Naive thymus-derived CD4-positive, alpha-beta T cell (primary cell): ENCODE data around the gene TNFAIP8L1. TPM values are rescaled to one million over a fixed set of nuclear protein-coding genes. Genes with fewer than 3 reads are reported as not detected.
"Not testable (repeated sequence)": the region's sequence is repeated elsewhere in the genome, so short reads cannot be mapped to it uniquely, and the experiment has no call there.

Source experiments
- ATAC-seq: fragments of 150-1000 bp; cut with Tn5 transposase; 2 replicates; pipeline ENCODE4 v1.10.0; 2021; ENCODE audit warnings: mild to moderate bottlenecking, moderate library complexity
- CTCF ChIA-PET: fragments of 350-600 bp; sonication (Branson Sonifier 250); formaldehyde crosslinking; loops from one replicate; lab custom pipeline; 2021; ENCODE audit warnings: antibody characterized with exemption; lab: Charles Lee
- POLR2A ChIA-PET: fragments of 350-600 bp; sonication (Branson Sonifier 250); formaldehyde crosslinking; loops from one replicate; lab custom pipeline; 2021; ENCODE audit warnings: antibody characterized with exemption, inconsistent platforms; lab: Charles Lee
- DNase-seq, 9 donors: peaks; one replicate each; pipeline versions ENCODE4 v3.0.0 to v3.0.0-alpha.2; 2020 to 2022; ENCODE audit warnings: mixed read lengths in 1 of 9
- H3K27ac ChIP-seq: one replicate; pipeline ENCODE4 v1.7.0; 2013; ENCODE audit warnings: mild to moderate bottlenecking, low read depth, low read length, moderate library complexity
- H3K27me3 ChIP-seq, 2 donors: one replicate each; pipeline ENCODE4 v1.7.0; 2013; ENCODE audit warnings: low read length in 2 of 2, mild to moderate bottlenecking in 2 of 2, moderate library complexity in 2 of 2; ENCODE audit not compliant: control insufficient read depth in 2 of 2, insufficient read depth in 2 of 2
- H3K36me3 ChIP-seq, 3 experiments: 1 replicate in 2 of 3; 2 replicates in 1 of 3; pipeline ENCODE4 v1.7.0; 2013; ENCODE audit warnings: low read length in 3 of 3, mild to moderate bottlenecking in 3 of 3, moderate library complexity in 1 of 3; ENCODE audit not compliant: insufficient read depth in 3 of 3, control insufficient read depth in 2 of 3
- H3K4me1 ChIP-seq, 2 donors: one replicate each; pipeline ENCODE4 v1.7.0; 2013; ENCODE audit warnings: low read length in 2 of 2, mild to moderate bottlenecking in 2 of 2, moderate library complexity in 1 of 2; ENCODE audit not compliant: control insufficient read depth in 2 of 2, insufficient read depth in 2 of 2
- H3K4me3 ChIP-seq: 2 replicates; pipeline ENCODE4 v1.7.0; 2013; ENCODE audit warnings: mild to moderate bottlenecking, low read length
- H3K9me3 ChIP-seq, 3 experiments: 1 replicate in 2 of 3; 2 replicates in 1 of 3; pipeline ENCODE4 v1.7.0; 2013; ENCODE audit warnings: low read length in 3 of 3; ENCODE audit not compliant: control insufficient read depth in 2 of 3
- H3K27ac Mint-ChIP-seq, 9 donors: one replicate each; pipeline ENCODE4 v1.8.0; 2020 to 2022; ENCODE audit warnings: mixed read lengths in 9 of 9, mild to moderate bottlenecking in 8 of 9, moderate library complexity in 5 of 9, inconsistent platforms in 2 of 9
- H3K27me3 Mint-ChIP-seq, 5 donors: one replicate each; pipeline ENCODE4 v1.8.0; 2021 to 2022; ENCODE audit warnings: mixed read lengths in 5 of 5, mild to moderate bottlenecking in 1 of 5
- H3K36me3 Mint-ChIP-seq, 5 donors: one replicate each; pipeline ENCODE4 v1.8.0; 2020 to 2022; ENCODE audit warnings: mixed read lengths in 5 of 5, mild to moderate bottlenecking in 3 of 5, inconsistent platforms in 1 of 5
- H3K4me1 Mint-ChIP-seq, 7 donors: one replicate each; pipeline ENCODE4 v1.8.0; 2020 to 2022; ENCODE audit warnings: mixed read lengths in 7 of 7, mild to moderate bottlenecking in 3 of 7, inconsistent platforms in 1 of 7
- H3K4me3 Mint-ChIP-seq, 10 donors: one replicate each; pipeline ENCODE4 v1.8.0; 2020 to 2022; ENCODE audit warnings: mild to moderate bottlenecking in 10 of 10, mixed read lengths in 10 of 10, moderate library complexity in 6 of 10, inconsistent platforms in 2 of 10
- H3K9me3 Mint-ChIP-seq, 11 donors: one replicate each; pipeline ENCODE4 v1.8.0; 2020 to 2022; ENCODE audit warnings: mixed read lengths in 11 of 11, mild to moderate bottlenecking in 4 of 11, inconsistent platforms in 1 of 11, moderate library complexity in 1 of 11
- intact Hi-C, 2 donors: fragments of 100-400 bp; cut with micrococcal nuclease; formaldehyde crosslinking; loops; one replicate each; pipeline ENCODE4 v1.15.1; 2023
- polyA plus RNA-seq, 2 donors: library from polyadenylated mRNA; unstranded; fragments of 300-500 nt; fragmentation: Illumina TruSeq; gene quantifications; one replicate each; pipeline ENCODE4 v1.2.3, GENCODE V29; 2021
- total RNA-seq, 6 experiments: library from RNA in 5 of 6; stranded (reverse) in 5 of 6; gene quantifications; 1 replicate in 5 of 6; 2 replicates in 1 of 6; pipeline ENCODE4 v1.2.3 and lab custom pipeline; 2021 to 2026

The TNFAIP8L1 gene
- total and polyA plus RNA-seq, 7 experiments from 2014 or later: 8.0 to 22.4 (median 20.5) TPM

GRCh38 chr19:4594201-4594600 is 45.1 kb upstream of the TNFAIP8L1 start:
- H3K27me3 Mint-ChIP-seq: peaks cover 43 to 56% (median 55%) of the 10 kb centered on the region in 5 donors
- no peak overlapping the region for H3K27ac Mint-ChIP-seq
- intact Hi-C loops: no loop called here
- no peak for ATAC-seq
- H3K36me3 Mint-ChIP-seq: no peaks in the 10 kb centered on the region
- Histone ChIP-seq H3K36me3 (no peaks in the 10 kb centered on the region), H3K27me3 (peaks cover 3 to 10% of the 10 kb centered on the region in 2 donors), H3K4me1 (no peaks in the 10 kb centered on the region), H3K4me3 (no peak overlapping the region), H3K9me3 (no peaks in the 10 kb centered on the region), H3K27ac (no peak overlapping the region)
- peaks cover 5 to 16% (median 13%) of the 10 kb centered on the region in 7 donors for H3K4me1 Mint-ChIP-seq
- H3K9me3 Mint-ChIP-seq: no peaks in the 10 kb centered on the region
- no peak for DNase-seq
- H3K4me3 Mint-ChIP-seq: no peak overlapping the region
- ChIA-PET POLR2A (no interaction called here), CTCF (interaction anchor here (0.6 to 1.1 kb wide), 2 partner anchors 18 to 21 kb away, joined by 3 to 5 read pairs; no protein-coding TSS in a partner anchor)

GRCh38 chr19:4595158-4595557 is 44.2 kb upstream of the TNFAIP8L1 start:
- ChIA-PET POLR2A (interaction anchor here (0.7 kb wide), 1 partner anchor 43 kb away, joined by 6 read pairs; no protein-coding TSS in a partner anchor), CTCF (interaction anchor here (0.6 kb wide), 1 partner anchor 19 kb away, joined by 5 read pairs; no protein-coding TSS in a partner anchor)
- peaks cover 3 to 12% of the 10 kb centered on the region in 2 donors for H3K27me3 ChIP-seq
- H3K27ac Mint-ChIP-seq, intact Hi-C loops, DNase-seq, H3K4me1 ChIP-seq, H3K9me3 ChIP-seq, H3K36me3 Mint-ChIP-seq, H3K4me3 ChIP-seq, ATAC-seq, H3K4me3 Mint-ChIP-seq, H3K27ac ChIP-seq, H3K9me3 Mint-ChIP-seq, H3K36me3 ChIP-seq: not testable (repeated sequence)
- Mint-ChIP-seq H3K4me1 (peaks cover 5 to 18% (median 13%) of the 10 kb centered on the region in 7 donors), H3K27me3 (peaks cover 41 to 58% (median 49%) of the 10 kb centered on the region in 5 donors)

- H3K27me3 Mint-ChIP-seq: peaks cover 30 to 60% (median 39%) of the 10 kb centered on the region in 5 donors
- ATAC-seq: no peak
- H3K27me3 ChIP-seq: peaks cover 3 to 12% of the 10 kb centered on the region in 2 donors
Observed at GRCh38 chr19:4596033-4596904, 43.0 kb upstream of the TNFAIP8L1 start.

GRCh38 chr19:4597278-4597974 is 41.9 kb upstream of the TNFAIP8L1 start:
- intact Hi-C loops: no loop called here
- Histone ChIP-seq H3K4me1 (no peaks in the 10 kb centered on the region), H3K27ac (no peak overlapping the region), H3K36me3 (no peaks in the 10 kb centered on the region), H3K9me3 (no peaks in the 10 kb centered on the region), H3K27me3 (peaks cover 3 to 12% of the 10 kb centered on the region in 2 donors), H3K4me3 (no peak overlapping the region)
- H3K36me3 Mint-ChIP-seq: no peaks in the 10 kb centered on the region
- H3K27ac Mint-ChIP-seq: peak overlapping the region in 1 of 9 donors; percentile 48
- POLR2A ChIA-PET: no interaction called here
- H3K27me3 Mint-ChIP-seq: peaks cover 23 to 58% (median 31%) of the 10 kb centered on the region in 5 donors
- H3K4me1 Mint-ChIP-seq: peaks cover 5 to 18% (median 13%) of the 10 kb centered on the region in 7 donors
- ATAC-seq: peak; percentile 43
- DNase-seq: peak in 2 of 9 donors; percentile 14 to 22
- CTCF ChIA-PET: interaction anchor here (2.0 kb wide), 1 partner anchor 39 kb away, joined by 4 read pairs; no protein-coding TSS in a partner anchor
- peaks cover 0 to 2% (median 0%) of the 10 kb centered on the region in 11 donors for H3K9me3 Mint-ChIP-seq
- H3K4me3 Mint-ChIP-seq: peak overlapping the region; percentile 39 to 78 (median 58)

More at GRCh38 chr19:4596033-4596904, 43.0 kb upstream of the TNFAIP8L1 start:
- no peak overlapping the region for H3K4me3 Mint-ChIP-seq
- no peaks in the 10 kb centered on the region for H3K9me3 ChIP-seq
- no peak for DNase-seq
- ChIA-PET CTCF (interaction anchor here (2.0 kb wide), 1 partner anchor 41 kb away, joined by 4 read pairs; no protein-coding TSS in a partner anchor), POLR2A (no interaction called here)
- no peaks in the 10 kb centered on the region for H3K36me3 ChIP-seq
- peaks cover 5 to 18% (median 13%) of the 10 kb centered on the region in 7 donors for H3K4me1 Mint-ChIP-seq
- H3K4me3 ChIP-seq: no peak overlapping the region
- intact Hi-C loops: no loop called here
- no peak overlapping the region for H3K27ac ChIP-seq
- H3K36me3 Mint-ChIP-seq: no peaks in the 10 kb centered on the region
- H3K9me3 Mint-ChIP-seq: peaks cover 0 to 2% (median 0%) of the 10 kb centered on the region in 11 donors
- H3K27ac Mint-ChIP-seq: no peak overlapping the region
- no peaks in the 10 kb centered on the region for H3K4me1 ChIP-seq

GRCh38 chr19:4597975-4598671 is 41.2 kb upstream of the TNFAIP8L1 start:
- Mint-ChIP-seq H3K4me3 (peak overlapping the region; percentile 52 to 83 (median 74)), H3K36me3 (no peaks in the 10 kb centered on the region), H3K27ac (no peak overlapping the region), H3K4me1 (peaks cover 5 to 18% (median 13%) of the 10 kb centered on the region in 7 donors), H3K27me3 (peaks cover 20 to 51% (median 25%) of the 10 kb centered on the region in 5 donors), H3K9me3 (peaks cover 0 to 2% (median 0%) of the 10 kb centered on the region in 11 donors)
- ATAC-seq (peak; percentile 86), DNase-seq (peak in 7 of 9 donors; percentile 23 to 61 (median 44))
- no peaks in the 10 kb centered on the region for H3K36me3 ChIP-seq
- no peaks in the 10 kb centered on the region for H3K4me1 ChIP-seq
- H3K27me3 ChIP-seq: peaks cover 3 to 16% of the 10 kb centered on the region in 2 donors
- ChIA-PET POLR2A (no interaction called here), CTCF (interaction anchor here (2.0 kb wide), 1 partner anchor 39 kb away, joined by 4 read pairs; no protein-coding TSS in a partner anchor)
- intact Hi-C loops: no loop called here
- H3K27ac ChIP-seq: no peak overlapping the region
- no peaks in the 10 kb centered on the region for H3K9me3 ChIP-seq
- H3K4me3 ChIP-seq: no peak overlapping the region

GRCh38 chr19:4598712-4599111 is 40.6 kb upstream of the TNFAIP8L1 start:
- peaks cover 5 to 18% (median 13%) of the 10 kb centered on the region in 7 donors for H3K4me1 Mint-ChIP-seq
- H3K4me1 ChIP-seq: no peaks in the 10 kb centered on the region
- peak overlapping the region in 7 of 10 donors; percentile 63 to 83 (median 75) for H3K4me3 Mint-ChIP-seq
- peaks cover 20 to 51% (median 25%) of the 10 kb centered on the region in 5 donors for H3K27me3 Mint-ChIP-seq
- H3K27ac ChIP-seq: no peak overlapping the region
- intact Hi-C loops: no loop called here
- ATAC-seq (no peak), DNase-seq (no peak)
- no peaks in the 10 kb centered on the region for H3K36me3 ChIP-seq
- ChIA-PET POLR2A (no interaction called here), CTCF (no interaction called here)
- peaks cover 3 to 17% of the 10 kb centered on the region in 2 donors for H3K27me3 ChIP-seq
- H3K36me3 Mint-ChIP-seq: no peaks in the 10 kb centered on the region
- no peak overlapping the region for H3K27ac Mint-ChIP-seq
- no peaks in the 10 kb centered on the region for H3K9me3 ChIP-seq
- peaks cover 0 to 2% (median 0%) of the 10 kb centered on the region in 11 donors for H3K9me3 Mint-ChIP-seq
- no peak overlapping the region for H3K4me3 ChIP-seq
